Gastroesophageal sphincter (tissue), 3 donors: Measurements from ENCODE around the gene PPBP.
"Not testable (repeated sequence)": the region's sequence is repeated elsewhere in the genome, so short reads cannot be mapped to it uniquely, and the experiment has no call there.

ENCODE experiments used
- EP300 ChIP-seq: sonication (generic); formaldehyde crosslinking; IDR thresholded peaks from one replicate; pipeline ENCODE4 v1.6.1; 2017; ENCODE audit warnings: antibody characterized with exemption, mild to moderate bottlenecking
- POLR2A ChIP-seq, 2 donors: fragments of 450-650 bp; IDR thresholded peaks; one replicate each; pipeline ENCODE4 v1.6.1; 2017; ENCODE audit warnings: antibody characterized with exemption in 2 of 2, mild to moderate bottlenecking in 2 of 2, moderate library complexity in 1 of 2
- POLR2AphosphoS5 ChIP-seq: sonication (generic); formaldehyde crosslinking; IDR thresholded peaks from one replicate; pipeline ENCODE4 v1.6.1; 2017; ENCODE audit warnings: antibody characterized with exemption
- TF ChIP-seq, protein P1 (sequence below), 4 experiments: fragments of 200-600 bp in 2 of 4; fragments of 450-650 bp in 2 of 4; sonication (generic) in 1 of 4; IDR thresholded peaks; one replicate each; pipeline ENCODE4 v1.5.1; 2017 to 2019; ENCODE audit warnings: antibody characterized with exemption in 4 of 4, mild to moderate bottlenecking in 2 of 4, moderate library complexity in 2 of 4

DNA sequence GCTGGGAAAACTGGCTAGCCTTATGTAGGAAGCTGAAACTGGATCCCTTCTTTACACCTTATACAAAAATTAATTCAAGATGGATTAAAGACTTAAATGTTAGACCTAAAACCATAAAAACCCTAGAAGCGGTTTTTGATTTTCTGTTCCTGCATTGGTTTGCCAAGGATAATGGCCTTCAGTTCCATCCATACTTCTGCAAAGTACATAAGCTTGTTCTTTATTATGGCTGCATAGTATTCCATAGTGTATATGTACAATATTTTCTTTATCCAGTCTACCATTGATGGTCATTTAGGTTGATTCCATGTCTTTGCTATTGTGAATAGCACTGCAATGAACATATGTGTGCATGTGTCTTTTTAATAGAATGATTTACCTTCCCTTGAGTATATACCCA is 28.9 kb downstream of the PPBP start:
- TF ChIP-seq, protein P1, sequence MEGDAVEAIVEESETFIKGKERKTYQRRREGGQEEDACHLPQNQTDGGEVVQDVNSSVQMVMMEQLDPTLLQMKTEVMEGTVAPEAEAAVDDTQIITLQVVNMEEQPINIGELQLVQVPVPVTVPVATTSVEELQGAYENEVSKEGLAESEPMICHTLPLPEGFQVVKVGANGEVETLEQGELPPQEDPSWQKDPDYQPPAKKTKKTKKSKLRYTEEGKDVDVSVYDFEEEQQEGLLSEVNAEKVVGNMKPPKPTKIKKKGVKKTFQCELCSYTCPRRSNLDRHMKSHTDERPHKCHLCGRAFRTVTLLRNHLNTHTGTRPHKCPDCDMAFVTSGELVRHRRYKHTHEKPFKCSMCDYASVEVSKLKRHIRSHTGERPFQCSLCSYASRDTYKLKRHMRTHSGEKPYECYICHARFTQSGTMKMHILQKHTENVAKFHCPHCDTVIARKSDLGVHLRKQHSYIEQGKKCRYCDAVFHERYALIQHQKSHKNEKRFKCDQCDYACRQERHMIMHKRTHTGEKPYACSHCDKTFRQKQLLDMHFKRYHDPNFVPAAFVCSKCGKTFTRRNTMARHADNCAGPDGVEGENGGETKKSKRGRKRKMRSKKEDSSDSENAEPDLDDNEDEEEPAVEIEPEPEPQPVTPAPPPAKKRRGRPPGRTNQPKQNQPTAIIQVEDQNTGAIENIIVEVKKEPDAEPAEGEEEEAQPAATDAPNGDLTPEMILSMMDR (IDR thresholded peaks at IDR 0.05): not testable (repeated sequence)
- TF ChIP-seq POLR2A (IDR thresholded peaks at IDR 0.05); POLR2AphosphoS5; EP300: not testable (repeated sequence)
